A549 (cell line): ENCODE results near the gene RNF145. TPM values are rescaled to one million over a fixed set of nuclear protein-coding genes. Genes with fewer than 3 reads are reported as not detected.

Source experiments
- ATAC-seq, 2 experiments: fragments of 200-7000 bp in 1 of 2; fragments of >200 bp in 1 of 2; cut with Nextera tagmentation in 1 of 2; cut with Tn5 transposase in 1 of 2; 3 replicates each; pipeline versions ENCODE4 v1.8.0 to v1.9.1; 2018 to 2020; ENCODE audit warnings: mild to moderate bottlenecking in 1 of 2, moderate library complexity in 1 of 2
- CTCF ChIA-PET: fragments of 300-600 bp; sonication (Branson Sonifier 250); formaldehyde crosslinking; extraction: SDS; loops from one replicate; lab custom pipeline; 2021; ENCODE audit warnings: antibody characterized with exemption, inconsistent platforms; lab: Yijun Ruan, JAX
- POLR2A ChIA-PET: fragments of 350-600 bp; formaldehyde crosslinking; extraction: SDS; loops from one replicate; lab custom pipeline; 2021; ENCODE audit warnings: antibody characterized with exemption, inconsistent platforms; lab: Yijun Ruan, JAX
- DNase-seq, 2 experiments: peaks; one replicate each; pipeline versions ENCODE4 v3.0.0 to v3.0.0-alpha.2; 2011 to 2016; ENCODE audit warnings: low read depth in 1 of 2, low spot score in 1 of 2
- FAIRE-seq: peaks from 2 replicates; lab custom pipeline; 2011; peaks lifted over from hg19 to GRCh38; lab: Jason Lieb, UNC
- H3K27ac ChIP-seq, 2 experiments: fragments of >200 bp; sonication (Bioruptor Twin); formaldehyde crosslinking; 3 replicates each; pipeline ENCODE4 v1.5.1; 2016 to 2017
- H3K4me1 ChIP-seq: fragments of >200 bp; sonication (Bioruptor Twin); formaldehyde crosslinking; 3 replicates; pipeline ENCODE4 v1.6.1; 2016
- H3K4me2 ChIP-seq: fragments of >200 bp; sonication (Bioruptor Twin); formaldehyde crosslinking; 3 replicates; pipeline ENCODE4 v1.6.1; 2016
- H3K4me3 ChIP-seq: fragments of >200 bp; sonication (Bioruptor Twin); formaldehyde crosslinking; 3 replicates; pipeline ENCODE4 v1.5.1; 2016
- H3K9me3 ChIP-seq: fragments of >200 bp; sonication (Bioruptor Twin); formaldehyde crosslinking; 3 replicates; pipeline ENCODE4 v1.6.1; 2016
- BHLHE40 ChIP-seq: IDR thresholded peaks from 2 replicates; pipeline ENCODE4 v1.6.1; 2012; ENCODE audit warnings: low read depth, low read length, inconsistent platforms
- CBX2 ChIP-seq: fragments of 200-600 bp; sonication (generic); IDR thresholded peaks from 2 replicates; pipeline ENCODE4 v1.6.1; 2016; ENCODE audit warnings: low read depth, mild to moderate bottlenecking, borderline replicate concordance
- CHD2 ChIP-seq: fragments of 150-350 bp; IDR thresholded peaks from 2 replicates; pipeline ENCODE4 v1.6.1; 2014; ENCODE audit warnings: low read length; ENCODE audit not compliant: partially characterized antibody
- CHD4 ChIP-seq: fragments of 200-600 bp; sonication (generic); IDR thresholded peaks from 2 replicates; pipeline ENCODE4 v1.6.1; 2016; ENCODE audit warnings: antibody characterized with exemption, mild to moderate bottlenecking, borderline replicate concordance
- EP300 ChIP-seq, 2 experiments: fragments of >200 bp; sonication (Bioruptor Twin); formaldehyde crosslinking; IDR thresholded peaks; 2 replicates in 1 of 2; 3 replicates in 1 of 2; pipeline ENCODE4 v1.6.1; 2016 to 2017
- FOSL2 ChIP-seq, 2 experiments: fragments of 450-650 bp in 1 of 2; fragments of >200 bp in 1 of 2; sonication (Bioruptor Twin) in 1 of 2; formaldehyde crosslinking; IDR thresholded peaks; 2 replicates each; pipeline versions ENCODE4 v1.5.0 to v1.6.1; 2016 to 2020; ENCODE audit warnings: mild to moderate bottlenecking in 1 of 2, moderate library complexity in 1 of 2
- GATA3 ChIP-seq: IDR thresholded peaks from 2 replicates; pipeline ENCODE4 v1.6.1; 2012; ENCODE audit warnings: borderline replicate concordance
- HDAC2 ChIP-seq: fragments of 200-600 bp; sonication (generic); IDR thresholded peaks from 2 replicates; pipeline ENCODE4 v1.6.1; 2016
- HOXB13 ChIP-seq: fragments of 250-450 bp; sonication (Bioruptor Pico); IDR thresholded peaks from 2 replicates; pipeline ENCODE4 v1.5.0; 2020; ENCODE audit warnings: low read depth, mild to moderate bottlenecking, moderate library complexity
- JUN ChIP-seq, 2 experiments: fragments of >200 bp; sonication (Bioruptor Twin); formaldehyde crosslinking; IDR thresholded peaks; 2 replicates in 1 of 2; 3 replicates in 1 of 2; pipeline ENCODE4 v1.6.1; 2016 to 2017
- MAFK ChIP-seq: fragments of 450-650 bp; IDR thresholded peaks from 2 replicates; pipeline ENCODE4 v1.6.1; 2014; ENCODE audit not compliant: partially characterized antibody
- MAZ ChIP-seq: fragments of 150-350 bp; IDR thresholded peaks from 2 replicates; pipeline ENCODE4 v1.6.1; 2014; ENCODE audit warnings: antibody characterized with exemption, low read depth, low read length, borderline replicate concordance
- MYC ChIP-seq: IDR thresholded peaks from 2 replicates; pipeline ENCODE4 v1.6.1; 2012; ENCODE audit warnings: mild to moderate bottlenecking, inconsistent platforms, low read length, improper control_type of control experiment, borderline replicate concordance
- NFE2L2 ChIP-seq: fragments of 150-350 bp; conservative IDR thresholded peaks from 2 replicates; pipeline ENCODE4 v1.6.1; 2014; ENCODE audit warnings: low read length
- POLR2A ChIP-seq: IDR thresholded peaks from 2 replicates; pipeline ENCODE4 v1.6.1; 2012; ENCODE audit warnings: mild to moderate bottlenecking, low read length
- POLR2AphosphoS2 ChIP-seq: conservative IDR thresholded peaks from 2 replicates; pipeline ENCODE4 v1.6.1; 2012; ENCODE audit warnings: low read length, improper control_type of control experiment, inconsistent platforms
- RAD21 ChIP-seq, 2 experiments: fragments of >200 bp in 1 of 2; sonication (Bioruptor Twin) in 1 of 2; formaldehyde crosslinking in 1 of 2; IDR thresholded peaks in 1 of 2; conservative IDR thresholded peaks in 1 of 2; 2 replicates in 1 of 2; 3 replicates in 1 of 2; pipeline ENCODE4 v1.6.1; 2012 to 2018; ENCODE audit warnings: inconsistent platforms in 1 of 2
- RCOR1 ChIP-seq: fragments of 150-350 bp; IDR thresholded peaks from 2 replicates; pipeline ENCODE4 v1.6.1; 2014; ENCODE audit warnings: antibody characterized with exemption, low read length, low read depth
- RNF2 ChIP-seq: fragments of 200-600 bp; sonication (generic); IDR thresholded peaks from 2 replicates; pipeline ENCODE4 v1.6.1; 2016; ENCODE audit warnings: low read depth, mild to moderate bottlenecking, antibody characterized with exemption, moderate library complexity, borderline replicate concordance
- SMC3 ChIP-seq: fragments of >200 bp; sonication (Bioruptor Twin); formaldehyde crosslinking; IDR thresholded peaks from 3 replicates; pipeline ENCODE4 v1.6.1; 2018; ENCODE audit warnings: inconsistent platforms
- TFCP2L1 ChIP-seq: fragments of 250-450 bp; sonication (Bioruptor Pico); IDR thresholded peaks from 2 replicates; pipeline ENCODE4 v1.5.0; 2021; ENCODE audit warnings: mild to moderate bottlenecking
- TP53 ChIP-seq: fragments of 250-450 bp; sonication (Bioruptor Pico); IDR thresholded peaks from 2 replicates; pipeline ENCODE4 v1.5.0; 2021; ENCODE audit warnings: mild to moderate bottlenecking, moderate library complexity
- ZC3H11A ChIP-seq: fragments of 450-650 bp; IDR thresholded peaks from 2 replicates; pipeline ENCODE4 v1.6.1; 2014; ENCODE audit warnings: antibody characterized with exemption, mild to moderate bottlenecking
- ZNF302 ChIP-seq: fragments of 250-450 bp; sonication (Bioruptor Pico); IDR thresholded peaks from 2 replicates; pipeline ENCODE4 v1.9.0; 2021; ENCODE audit warnings: inconsistent platforms, mild to moderate bottlenecking, moderate library complexity
- WGBS: methylation state at CpG from one replicate; pipeline ENCODE4 v1.1.6; 2017; ENCODE audit errors: missing lambda C conversion rate; 5-methylcytosine and 5-hydroxymethylcytosine counted together
- polyA plus RNA-seq, 4 experiments: library from polyadenylated mRNA; depleted of rRNA in 3 of 4; stranded (reverse); fragments of >200 nt; fragmentation: RNase III in 1 of 4; extraction: RNeasy Plus Mini Kit Qiagen cat#74134 plus additional on column Dnase treatment in 1 of 4; gene quantifications; 2 replicates in 3 of 4; 3 replicates in 1 of 4; pipeline ENCODE4 v1.2.3, GENCODE V29; 2011 to 2017
- TF ChIP-seq, protein P1 (sequence below): fragments of 150-350 bp; IDR thresholded peaks from 2 replicates; pipeline ENCODE4 v1.6.1; 2014; ENCODE audit warnings: low read depth, mild to moderate bottlenecking, low read length
- TF ChIP-seq, protein P2 (sequence below): IDR thresholded peaks from 2 replicates; pipeline ENCODE4 v1.6.1; 2012
- TF ChIP-seq, protein P3 (sequence below): fragments of >200 bp; sonication (Bioruptor Twin); formaldehyde crosslinking; IDR thresholded peaks from 3 replicates; pipeline ENCODE4 v1.6.1; 2016
- TF ChIP-seq, protein P4 (sequence below): fragments of 250-450 bp; sonication (Bioruptor Pico); IDR thresholded peaks from 2 replicates; pipeline ENCODE4 v1.5.0; 2021; ENCODE audit warnings: mild to moderate bottlenecking, moderate library complexity, borderline replicate concordance
- TF ChIP-seq, protein P5 (sequence below): fragments of >200 bp; sonication (Bioruptor Twin); formaldehyde crosslinking; IDR thresholded peaks from 3 replicates; pipeline ENCODE4 v1.5.1; 2016
- TF ChIP-seq, protein P6 (sequence below): IDR thresholded peaks from 2 replicates; pipeline ENCODE4 v1.6.1; 2012; ENCODE audit warnings: low read depth, borderline replicate concordance
- TF ChIP-seq, protein P7 (sequence below): IDR thresholded peaks from 2 replicates; pipeline ENCODE4 v1.6.1; 2012
- TF ChIP-seq, protein P8 (sequence below): fragments of 450-650 bp; IDR thresholded peaks from 2 replicates; pipeline ENCODE4 v1.6.1; 2014; ENCODE audit warnings: antibody characterized with exemption

Gene RNF145
- polyA plus RNA-seq, 2 of the 4 experiments (the other 2 are of a cell fraction): 122 to 146 TPM

DNA sequence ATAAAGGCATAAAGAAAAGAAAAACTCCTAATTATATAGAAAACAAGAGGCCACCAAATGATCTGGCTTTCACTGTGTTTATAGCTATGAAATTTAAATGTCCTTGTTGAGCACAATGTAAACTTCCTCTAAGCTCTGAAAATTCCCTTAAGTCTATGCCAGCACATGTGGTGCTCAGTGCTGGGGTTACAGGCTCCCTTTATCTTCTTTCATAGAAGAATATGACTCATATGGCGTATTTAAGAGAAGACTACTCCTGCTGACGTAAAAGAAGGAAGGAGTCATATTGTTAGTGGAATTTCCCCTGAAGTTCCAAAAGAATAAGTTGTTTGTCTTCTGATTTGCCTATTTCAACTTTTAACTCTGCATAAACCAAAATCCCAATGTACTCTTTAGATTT lies 30.4 kb downstream of the RNF145 start:
- WGBS: 1% methylated on average over 2 of the region's 2 CpGs
- H3K9me3 ChIP-seq: no peaks in the 10 kb centered on the region
- FAIRE-seq (peak; percentile 96), ATAC-seq (peak; percentile 92 to 96), DNase-seq (peak; percentile 57 to 97)
- POLR2A ChIA-PET: interaction anchor here (0.9 to 2.3 kb wide), 2 partner anchors 26 to 29 kb away, joined by 3 to 14 read pairs; no protein-coding TSS in a partner anchor
- H3K4me1 ChIP-seq: peaks cover 95% of the 10 kb centered on the region
- peak overlapping the region; percentile 16; the same call in 1 of the 3 replicates for H3K4me3 ChIP-seq
- H3K27ac ChIP-seq: peak overlapping the region in 1 of 2 experiments; percentile 94; a peak in 4 of 6 replicates
- CTCF ChIA-PET: interaction anchor here (1.5 kb wide), 2 partner anchors 22 to 138 kb away, joined by 3 to 4 read pairs; no protein-coding TSS in a partner anchor
- H3K4me2 ChIP-seq: peak overlapping the region; percentile 79
- TF ChIP-seq, protein P1, sequence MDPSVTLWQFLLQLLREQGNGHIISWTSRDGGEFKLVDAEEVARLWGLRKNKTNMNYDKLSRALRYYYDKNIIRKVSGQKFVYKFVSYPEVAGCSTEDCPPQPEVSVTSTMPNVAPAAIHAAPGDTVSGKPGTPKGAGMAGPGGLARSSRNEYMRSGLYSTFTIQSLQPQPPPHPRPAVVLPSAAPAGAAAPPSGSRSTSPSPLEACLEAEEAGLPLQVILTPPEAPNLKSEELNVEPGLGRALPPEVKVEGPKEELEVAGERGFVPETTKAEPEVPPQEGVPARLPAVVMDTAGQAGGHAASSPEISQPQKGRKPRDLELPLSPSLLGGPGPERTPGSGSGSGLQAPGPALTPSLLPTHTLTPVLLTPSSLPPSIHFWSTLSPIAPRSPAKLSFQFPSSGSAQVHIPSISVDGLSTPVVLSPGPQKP: no peak
- TF ChIP-seq RNF2 (no peak), SMC3 (0 out of 3 replicates have a peak, but pooled peaks have one; percentile 34), ZNF302 (CRISPR knock-in tag) (no peak), POLR2A (no peak), RCOR1 (no peak), HDAC2 (no peak), POLR2AphosphoS2 (no peak), JUN (IDR thresholded peaks at IDR 0.05) (peak; percentile 95; a peak in 4 of 5 replicates), BHLHE40 (0 out of 2 replicates have a peak, but pooled peaks have one; percentile 15), CHD2 (no peak), NFE2L2 (no peak), FOSL2 (IDR thresholded peaks at IDR 0.05) (peak; percentile 94), FOSL2 (CRISPR knock-in tag; IDR thresholded peaks at IDR 0.05) (peak; percentile 99), GATA3 (peak; percentile 96), CBX2 (no peak), MYC (peak; percentile 97), TFCP2L1 (CRISPR knock-in tag) (no peak), CHD4 (no peak), RAD21 (conservative IDR thresholded peaks at IDR 0.05 in 1 of 2, IDR thresholded peaks at IDR 0.05 in 1 of 2) (peak in 1 of 2 experiments; percentile 41; a peak in 1 of 5 replicates), EP300 (IDR thresholded peaks at IDR 0.05) (peak; percentile 94 to 96), HOXB13 (0 out of 2 replicates have a peak, but pooled peaks have one; percentile 44), MAZ (no peak), TP53 (no peak), ZC3H11A (no peak), MAFK (peak; percentile 28)
- TF ChIP-seq, protein P2, sequence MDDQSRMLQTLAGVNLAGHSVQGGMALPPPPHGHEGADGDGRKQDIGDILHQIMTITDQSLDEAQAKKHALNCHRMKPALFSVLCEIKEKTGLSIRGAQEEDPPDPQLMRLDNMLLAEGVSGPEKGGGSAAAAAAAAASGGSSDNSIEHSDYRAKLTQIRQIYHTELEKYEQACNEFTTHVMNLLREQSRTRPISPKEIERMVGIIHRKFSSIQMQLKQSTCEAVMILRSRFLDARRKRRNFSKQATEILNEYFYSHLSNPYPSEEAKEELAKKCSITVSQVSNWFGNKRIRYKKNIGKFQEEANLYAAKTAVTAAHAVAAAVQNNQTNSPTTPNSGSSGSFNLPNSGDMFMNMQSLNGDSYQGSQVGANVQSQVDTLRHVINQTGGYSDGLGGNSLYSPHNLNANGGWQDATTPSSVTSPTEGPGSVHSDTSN: 0 out of 2 replicates have a peak, but pooled peaks have one; percentile 32
- TF ChIP-seq, protein P3, sequence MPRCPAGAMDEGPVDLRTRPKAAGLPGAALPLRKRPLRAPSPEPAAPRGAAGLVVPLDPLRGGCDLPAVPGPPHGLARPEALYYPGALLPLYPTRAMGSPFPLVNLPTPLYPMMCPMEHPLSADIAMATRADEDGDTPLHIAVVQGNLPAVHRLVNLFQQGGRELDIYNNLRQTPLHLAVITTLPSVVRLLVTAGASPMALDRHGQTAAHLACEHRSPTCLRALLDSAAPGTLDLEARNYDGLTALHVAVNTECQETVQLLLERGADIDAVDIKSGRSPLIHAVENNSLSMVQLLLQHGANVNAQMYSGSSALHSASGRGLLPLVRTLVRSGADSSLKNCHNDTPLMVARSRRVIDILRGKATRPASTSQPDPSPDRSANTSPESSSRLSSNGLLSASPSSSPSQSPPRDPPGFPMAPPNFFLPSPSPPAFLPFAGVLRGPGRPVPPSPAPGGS: peak; percentile 88; the same call in 2 of the 3 replicates
- TF ChIP-seq, protein P4, sequence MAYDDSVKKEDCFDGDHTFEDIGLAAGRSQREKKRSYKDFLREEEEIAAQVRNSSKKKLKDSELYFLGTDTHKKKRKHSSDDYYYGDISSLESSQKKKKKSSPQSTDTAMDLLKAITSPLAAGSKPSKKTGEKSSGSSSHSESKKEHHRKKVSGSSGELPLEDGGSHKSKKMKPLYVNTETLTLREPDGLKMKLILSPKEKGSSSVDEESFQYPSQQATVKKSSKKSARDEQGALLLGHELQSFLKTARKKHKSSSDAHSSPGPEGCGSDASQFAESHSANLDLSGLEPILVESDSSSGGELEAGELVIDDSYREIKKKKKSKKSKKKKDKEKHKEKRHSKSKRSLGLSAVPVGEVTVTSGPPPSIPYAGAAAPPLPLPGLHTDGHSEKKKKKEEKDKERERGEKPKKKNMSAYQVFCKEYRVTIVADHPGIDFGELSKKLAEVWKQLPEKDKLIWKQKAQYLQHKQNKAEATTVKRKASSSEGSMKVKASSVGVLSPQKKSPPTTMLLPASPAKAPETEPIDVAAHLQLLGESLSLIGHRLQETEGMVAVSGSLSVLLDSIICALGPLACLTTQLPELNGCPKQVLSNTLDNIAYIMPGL (CRISPR knock-in tag): no peak
- TF ChIP-seq, protein P5, sequence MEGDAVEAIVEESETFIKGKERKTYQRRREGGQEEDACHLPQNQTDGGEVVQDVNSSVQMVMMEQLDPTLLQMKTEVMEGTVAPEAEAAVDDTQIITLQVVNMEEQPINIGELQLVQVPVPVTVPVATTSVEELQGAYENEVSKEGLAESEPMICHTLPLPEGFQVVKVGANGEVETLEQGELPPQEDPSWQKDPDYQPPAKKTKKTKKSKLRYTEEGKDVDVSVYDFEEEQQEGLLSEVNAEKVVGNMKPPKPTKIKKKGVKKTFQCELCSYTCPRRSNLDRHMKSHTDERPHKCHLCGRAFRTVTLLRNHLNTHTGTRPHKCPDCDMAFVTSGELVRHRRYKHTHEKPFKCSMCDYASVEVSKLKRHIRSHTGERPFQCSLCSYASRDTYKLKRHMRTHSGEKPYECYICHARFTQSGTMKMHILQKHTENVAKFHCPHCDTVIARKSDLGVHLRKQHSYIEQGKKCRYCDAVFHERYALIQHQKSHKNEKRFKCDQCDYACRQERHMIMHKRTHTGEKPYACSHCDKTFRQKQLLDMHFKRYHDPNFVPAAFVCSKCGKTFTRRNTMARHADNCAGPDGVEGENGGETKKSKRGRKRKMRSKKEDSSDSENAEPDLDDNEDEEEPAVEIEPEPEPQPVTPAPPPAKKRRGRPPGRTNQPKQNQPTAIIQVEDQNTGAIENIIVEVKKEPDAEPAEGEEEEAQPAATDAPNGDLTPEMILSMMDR: no peak
- TF ChIP-seq, protein P6, sequence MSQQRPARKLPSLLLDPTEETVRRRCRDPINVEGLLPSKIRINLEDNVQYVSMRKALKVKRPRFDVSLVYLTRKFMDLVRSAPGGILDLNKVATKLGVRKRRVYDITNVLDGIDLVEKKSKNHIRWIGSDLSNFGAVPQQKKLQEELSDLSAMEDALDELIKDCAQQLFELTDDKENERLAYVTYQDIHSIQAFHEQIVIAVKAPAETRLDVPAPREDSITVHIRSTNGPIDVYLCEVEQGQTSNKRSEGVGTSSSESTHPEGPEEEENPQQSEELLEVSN: no peak
- TF ChIP-seq, protein P7, sequence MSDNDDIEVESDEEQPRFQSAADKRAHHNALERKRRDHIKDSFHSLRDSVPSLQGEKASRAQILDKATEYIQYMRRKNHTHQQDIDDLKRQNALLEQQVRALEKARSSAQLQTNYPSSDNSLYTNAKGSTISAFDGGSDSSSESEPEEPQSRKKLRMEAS: peak; percentile 95
- TF ChIP-seq, protein P8, sequence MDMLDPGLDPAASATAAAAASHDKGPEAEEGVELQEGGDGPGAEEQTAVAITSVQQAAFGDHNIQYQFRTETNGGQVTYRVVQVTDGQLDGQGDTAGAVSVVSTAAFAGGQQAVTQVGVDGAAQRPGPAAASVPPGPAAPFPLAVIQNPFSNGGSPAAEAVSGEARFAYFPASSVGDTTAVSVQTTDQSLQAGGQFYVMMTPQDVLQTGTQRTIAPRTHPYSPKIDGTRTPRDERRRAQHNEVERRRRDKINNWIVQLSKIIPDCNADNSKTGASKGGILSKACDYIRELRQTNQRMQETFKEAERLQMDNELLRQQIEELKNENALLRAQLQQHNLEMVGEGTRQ: no peak
